ENCODE results near the gene SUSD6. TPM values are rescaled to one million over a fixed set of nuclear protein-coding genes. Genes with fewer than 3 reads are reported as not detected.
A peak's percentile ranks its signal among the peaks of the same experiment; 100 is the strongest.

The SUSD6 gene
- total and polyA plus RNA-seq, 9 of the 15 experiments (the other 6 are each of a cell fraction or from before 2014, with no cell fraction given) = 2.9 to 20.7 (median 5.6) TPM

- no peak for TF ChIP-seq ZFP91 (CRISPR knock-in tag; IDR thresholded peaks at IDR 0.05)
- 0 out of 2 replicates have a peak, but pooled peaks have one; percentile 11 for TF ChIP-seq FOXP4 (CRISPR knock-in tag; IDR thresholded peaks at IDR 0.05; ENCODE audit: borderline replicate concordance)
- peak; percentile 26 for TF ChIP-seq HMGN3 (IDR thresholded peaks at IDR 0.05; ENCODE audit: borderline replicate concordance, extremely low read depth, insufficient read length, low read depth, low read length)
- TF ChIP-seq ZFX (CRISPR knock-in tag; IDR thresholded peaks at IDR 0.05) = peak; percentile 87
- no peak for TF ChIP-seq KDM1A (IDR thresholded peaks at IDR 0.05)
- TF ChIP-seq GABPA (tag; conservative IDR thresholded peaks at IDR 0.05; ENCODE audit: low read depth) = peak; percentile 53
- TF ChIP-seq, protein P1, sequence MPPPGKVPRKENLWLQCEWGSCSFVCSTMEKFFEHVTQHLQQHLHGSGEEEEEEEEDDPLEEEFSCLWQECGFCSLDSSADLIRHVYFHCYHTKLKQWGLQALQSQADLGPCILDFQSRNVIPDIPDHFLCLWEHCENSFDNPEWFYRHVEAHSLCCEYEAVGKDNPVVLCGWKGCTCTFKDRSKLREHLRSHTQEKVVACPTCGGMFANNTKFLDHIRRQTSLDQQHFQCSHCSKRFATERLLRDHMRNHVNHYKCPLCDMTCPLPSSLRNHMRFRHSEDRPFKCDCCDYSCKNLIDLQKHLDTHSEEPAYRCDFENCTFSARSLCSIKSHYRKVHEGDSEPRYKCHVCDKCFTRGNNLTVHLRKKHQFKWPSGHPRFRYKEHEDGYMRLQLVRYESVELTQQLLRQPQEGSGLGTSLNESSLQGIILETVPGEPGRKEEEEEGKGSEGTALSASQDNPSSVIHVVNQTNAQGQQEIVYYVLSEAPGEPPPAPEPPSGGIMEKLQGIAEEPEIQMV (tag; conservative IDR thresholded peaks at IDR 0.05; ENCODE audit: low read depth) = peak; percentile 57; the same call in 1 of the 2 replicates
- peak; percentile 50; the same call in 1 of the 2 replicates for TF ChIP-seq ZNF592 (IDR thresholded peaks at IDR 0.05)
- TF ChIP-seq NCOA2 (IDR thresholded peaks at IDR 0.05; ENCODE audit: partially characterized antibody in 2 of 2) = no peak
- TF ChIP-seq, protein P2, sequence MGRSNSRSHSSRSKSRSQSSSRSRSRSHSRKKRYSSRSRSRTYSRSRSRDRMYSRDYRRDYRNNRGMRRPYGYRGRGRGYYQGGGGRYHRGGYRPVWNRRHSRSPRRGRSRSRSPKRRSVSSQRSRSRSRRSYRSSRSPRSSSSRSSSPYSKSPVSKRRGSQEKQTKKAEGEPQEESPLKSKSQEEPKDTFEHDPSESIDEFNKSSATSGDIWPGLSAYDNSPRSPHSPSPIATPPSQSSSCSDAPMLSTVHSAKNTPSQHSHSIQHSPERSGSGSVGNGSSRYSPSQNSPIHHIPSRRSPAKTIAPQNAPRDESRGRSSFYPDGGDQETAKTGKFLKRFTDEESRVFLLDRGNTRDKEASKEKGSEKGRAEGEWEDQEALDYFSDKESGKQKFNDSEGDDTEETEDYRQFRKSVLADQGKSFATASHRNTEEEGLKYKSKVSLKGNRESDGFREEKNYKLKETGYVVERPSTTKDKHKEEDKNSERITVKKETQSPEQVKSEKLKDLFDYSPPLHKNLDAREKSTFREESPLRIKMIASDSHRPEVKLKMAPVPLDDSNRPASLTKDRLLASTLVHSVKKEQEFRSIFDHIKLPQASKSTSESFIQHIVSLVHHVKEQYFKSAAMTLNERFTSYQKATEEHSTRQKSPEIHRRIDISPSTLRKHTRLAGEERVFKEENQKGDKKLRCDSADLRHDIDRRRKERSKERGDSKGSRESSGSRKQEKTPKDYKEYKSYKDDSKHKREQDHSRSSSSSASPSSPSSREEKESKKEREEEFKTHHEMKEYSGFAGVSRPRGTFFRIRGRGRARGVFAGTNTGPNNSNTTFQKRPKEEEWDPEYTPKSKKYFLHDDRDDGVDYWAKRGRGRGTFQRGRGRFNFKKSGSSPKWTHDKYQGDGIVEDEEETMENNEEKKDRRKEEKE (IDR thresholded peaks at IDR 0.05; ENCODE audit: borderline replicate concordance in 1 of 2, control insufficient read depth in 1 of 2, low read depth in 2 of 2, low read length in 1 of 2) = no peak
- no peak for TF ChIP-seq BHLHE40 (IDR thresholded peaks at IDR 0.05; ENCODE audit: low read length)
- peak; percentile 96 for TF ChIP-seq STAG1 (CRISPR knock-in tag; IDR thresholded peaks at IDR 0.05; ENCODE audit: borderline replicate concordance)
Measured at GRCh38 chr14:69726761-69727511, 115.5 kb downstream of the SUSD6 start (continued).
